Spleen (tissue), 13 donors: ENCODE data around the gene BCKDK. TPM values are rescaled to one million over a fixed set of nuclear protein-coding genes. Genes with fewer than 3 reads are reported as not detected.

Experiments used
- DNase-seq: peaks from one replicate; pipeline ENCODE4 v3.0.0-alpha.2; 2020
- H3K27ac ChIP-seq, 8 donors: fragments of 200-600 bp; sonication (generic) in 7 of 8; 1 replicate in 4 of 8; 2 replicates in 4 of 8; pipeline versions ENCODE4 v1.5.0 to v1.8.0; 2016 to 2021; ENCODE audit warnings: inconsistent platforms in 4 of 8, mild to moderate bottlenecking in 4 of 8, moderate library complexity in 1 of 8
- H3K27me3 ChIP-seq, 7 donors: fragments of 200-600 bp; sonication (generic) in 6 of 7; replicated peaks in 1 of 7; 1 replicate in 4 of 7; 2 replicates in 3 of 7; pipeline versions ENCODE4 v1.5.0 to v1.8.0; 2016 to 2021; ENCODE audit warnings: inconsistent platforms in 3 of 7, mild to moderate bottlenecking in 1 of 7
- H3K36me3 ChIP-seq, 6 donors: fragments of 200-600 bp; sonication (generic) in 5 of 6; 1 replicate in 4 of 6; 2 replicates in 2 of 6; pipeline versions ENCODE4 v1.5.0 to v1.8.0; 2016 to 2021; ENCODE audit warnings: inconsistent platforms in 2 of 6
- H3K4me1 ChIP-seq, 6 donors: fragments of 200-600 bp; sonication (generic) in 5 of 6; 1 replicate in 3 of 6; 2 replicates in 3 of 6; pipeline versions ENCODE4 v1.5.0 to v1.8.0; 2016 to 2021; ENCODE audit warnings: inconsistent platforms in 3 of 6
- H3K4me3 ChIP-seq, 8 donors: fragments of 200-600 bp; sonication (generic) in 7 of 8; 1 replicate in 4 of 8; 2 replicates in 4 of 8; pipeline versions ENCODE4 v1.5.0 to v1.8.0; 2016 to 2021; ENCODE audit warnings: inconsistent platforms in 4 of 8, mild to moderate bottlenecking in 4 of 8, moderate library complexity in 2 of 8
- H3K9me3 ChIP-seq, 8 donors: fragments of 200-600 bp; sonication (generic) in 7 of 8; 1 replicate in 4 of 8; 2 replicates in 4 of 8; pipeline versions ENCODE4 v1.5.0 to v1.8.0; 2016 to 2021; ENCODE audit warnings: inconsistent platforms in 4 of 8
- POLR2A ChIP-seq, 3 donors: fragments of 450-650 bp; IDR thresholded peaks; one replicate each; pipeline ENCODE4 v1.5.1; 2017; ENCODE audit warnings: antibody characterized with exemption in 3 of 3, mild to moderate bottlenecking in 1 of 3
- POLR2AphosphoS5 ChIP-seq, 3 donors: sonication (generic); formaldehyde crosslinking; IDR thresholded peaks; one replicate each; pipeline ENCODE4 v1.5.1; 2017; ENCODE audit warnings: antibody characterized with exemption in 3 of 3
- WGBS, 5 donors: extraction: QIAGEN DNeasy Blood & Tissue Kit in 3 of 5; methylation state at CpG; one replicate each; pipeline versions ENCODE4 v1.1.5 to v1.1.7; 2013 to 2018; 5-methylcytosine and 5-hydroxymethylcytosine counted together
- intact Hi-C: fragments of 100-400 bp; cut with DNase I; formaldehyde crosslinking; loops from one replicate; pipeline ENCODE4 v1.15.0; 2023; ENCODE audit warnings: low total_unique reads
- long read RNA-seq, 2 donors: transcript quantifications; one replicate each; lab custom pipeline, GENCODE V29; 2026
- polyA plus RNA-seq, 3 donors: library from polyadenylated mRNA; stranded (reverse); fragments of 200-250 nt; gene quantifications; one replicate each; pipeline ENCODE4 v1.2.1, GENCODE V29; 2013
- total RNA-seq, 7 donors: library from RNA; depleted of rRNA in 3 of 7; stranded (reverse); fragments of >200 nt in 3 of 7; fragmentation: NEBNext Ultra II Directional in 4 of 7; extraction: Animal tissue kit (Norgen Biotek cat#: 25700) in 4 of 7; gene quantifications; one replicate each; pipeline versions ENCODE4 v1.1.0 to v1.2.1, GENCODE V29; 2016 to 2021
- TF ChIP-seq, protein P1 (sequence below), 11 experiments: fragments of 200-600 bp in 7 of 11; fragments of 450-650 bp in 4 of 11; sonication (generic) in 4 of 11; IDR thresholded peaks in 8 of 11; conservative IDR thresholded peaks in 3 of 11; 1 replicate in 7 of 11; 2 replicates in 4 of 11; pipeline versions ENCODE4 v1.4.0 to v1.8.0; 2016 to 2021; ENCODE audit warnings: antibody characterized with exemption in 11 of 11, inconsistent platforms in 4 of 11, mild to moderate bottlenecking in 1 of 11
- donor health status: healthy with polysubstance abuse.
- donor health status: DM: no; HTN: no; CAD: no; lungs with moderate emphysema.
- donor health status: DM: no; HTN: no; CAD: no.
- donor health status: Bipolar disorder and iron deficiency.
- donor health status: healthy.
- donor health status: DM: no; HTN: no; CAD: no.
- donor health status: DM: yes; HTN: yes; CAD: no.

BCKDK gene
- total RNA-seq, result 10 to 100 TPM; 36.9 to 55.7 (median 40.2) TPM
- 10 to 100 TPM; 15.0 to 27.5 (median 17.4) TPM for polyA plus RNA-seq
- long read RNA-seq, donor 1, transcript BCKDK-201 (12 exons, 2,128 nt), result major isoform, 9 of 13 reads
- long read RNA-seq, donor 1, partial matches to known transcripts, result 0 of 13 reads
- long read RNA-seq, donor 1, other reads (novel, unspliced or antisense), result 0 of 13 reads
- long read RNA-seq, donor 2, partial matches to known transcripts, result 0 of 5 reads
- long read RNA-seq, donor 2, other reads (novel, unspliced or antisense), result 0 of 5 reads

DNA sequence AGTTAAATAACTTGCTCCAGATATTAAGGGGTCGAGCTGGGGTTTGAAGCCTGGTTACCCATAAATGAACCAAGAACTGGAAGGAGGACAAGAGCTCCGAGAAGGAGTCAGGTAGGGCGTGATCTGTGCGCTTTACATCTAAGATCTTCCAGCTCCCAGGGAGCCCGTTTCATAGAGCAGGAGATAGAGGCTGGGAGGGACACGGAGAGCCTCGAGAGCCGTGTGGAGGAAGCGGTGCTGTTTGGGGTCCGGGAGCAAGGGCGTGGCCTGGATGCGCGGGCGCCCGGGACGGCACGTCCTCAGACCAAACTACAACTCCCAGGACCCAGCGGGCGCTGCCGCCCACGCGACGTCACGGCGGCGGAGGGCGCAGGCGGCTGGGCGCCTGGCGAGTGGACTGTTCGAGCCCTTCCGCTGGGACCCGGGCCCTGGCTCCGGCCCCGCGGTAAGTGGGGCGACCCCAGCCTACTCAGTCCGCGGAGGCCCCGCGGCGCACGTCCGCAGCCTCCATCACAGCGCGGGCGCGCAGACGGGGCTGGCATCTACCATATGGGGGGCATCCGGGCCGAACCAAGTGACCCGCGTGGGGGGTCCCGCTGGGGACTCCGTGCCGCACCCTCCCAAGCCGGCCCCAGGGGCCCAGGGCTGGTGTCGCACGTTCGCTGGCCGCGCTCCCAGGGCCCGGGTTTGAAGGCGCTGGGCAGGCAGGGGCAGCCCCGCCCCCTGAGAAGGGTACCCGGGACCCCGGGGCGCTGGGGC is at the start of gene BCKDK:
TSS of gene BCKDK (plus strand) at position 352 of the 759 bp plus-strand sequence. CDS start 838 bp downstream, outside the sequence.
- peak; percentile 95 for DNase-seq
- H3K9me3 ChIP-seq, result no peaks in the 10 kb centered on the region
- no peaks in the 10 kb centered on the region for H3K27me3 ChIP-seq
- TF ChIP-seq, protein P1, sequence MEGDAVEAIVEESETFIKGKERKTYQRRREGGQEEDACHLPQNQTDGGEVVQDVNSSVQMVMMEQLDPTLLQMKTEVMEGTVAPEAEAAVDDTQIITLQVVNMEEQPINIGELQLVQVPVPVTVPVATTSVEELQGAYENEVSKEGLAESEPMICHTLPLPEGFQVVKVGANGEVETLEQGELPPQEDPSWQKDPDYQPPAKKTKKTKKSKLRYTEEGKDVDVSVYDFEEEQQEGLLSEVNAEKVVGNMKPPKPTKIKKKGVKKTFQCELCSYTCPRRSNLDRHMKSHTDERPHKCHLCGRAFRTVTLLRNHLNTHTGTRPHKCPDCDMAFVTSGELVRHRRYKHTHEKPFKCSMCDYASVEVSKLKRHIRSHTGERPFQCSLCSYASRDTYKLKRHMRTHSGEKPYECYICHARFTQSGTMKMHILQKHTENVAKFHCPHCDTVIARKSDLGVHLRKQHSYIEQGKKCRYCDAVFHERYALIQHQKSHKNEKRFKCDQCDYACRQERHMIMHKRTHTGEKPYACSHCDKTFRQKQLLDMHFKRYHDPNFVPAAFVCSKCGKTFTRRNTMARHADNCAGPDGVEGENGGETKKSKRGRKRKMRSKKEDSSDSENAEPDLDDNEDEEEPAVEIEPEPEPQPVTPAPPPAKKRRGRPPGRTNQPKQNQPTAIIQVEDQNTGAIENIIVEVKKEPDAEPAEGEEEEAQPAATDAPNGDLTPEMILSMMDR (IDR thresholded peaks at IDR 0.05 in 8 of 11, conservative IDR thresholded peaks at IDR 0.05 in 3 of 11), result no peak
- peak; percentile 91 to 92 (median 91) for TF ChIP-seq POLR2AphosphoS5 (IDR thresholded peaks at IDR 0.05)
- no peak for TF ChIP-seq POLR2A (IDR thresholded peaks at IDR 0.05)
- H3K27ac ChIP-seq, result peak within 1 kb of the TSS; percentile 84 to 96 (median 88)
- intact Hi-C loops, result no loop called here
- H3K36me3 ChIP-seq, result peaks cover 0 to 42% (median 37%) of the 10 kb centered on the region in 6 donors
- 4 to 14% (median 5%) methylated on average over 17 to 68 of the region's 68 CpGs for WGBS, 5 donors
- peaks cover 11 to 58% (median 40%) of the 10 kb centered on the region in 6 donors for H3K4me1 ChIP-seq
- H3K4me3 ChIP-seq, result peak within 1 kb of the TSS; percentile 75 to 97 (median 86)

DNA sequence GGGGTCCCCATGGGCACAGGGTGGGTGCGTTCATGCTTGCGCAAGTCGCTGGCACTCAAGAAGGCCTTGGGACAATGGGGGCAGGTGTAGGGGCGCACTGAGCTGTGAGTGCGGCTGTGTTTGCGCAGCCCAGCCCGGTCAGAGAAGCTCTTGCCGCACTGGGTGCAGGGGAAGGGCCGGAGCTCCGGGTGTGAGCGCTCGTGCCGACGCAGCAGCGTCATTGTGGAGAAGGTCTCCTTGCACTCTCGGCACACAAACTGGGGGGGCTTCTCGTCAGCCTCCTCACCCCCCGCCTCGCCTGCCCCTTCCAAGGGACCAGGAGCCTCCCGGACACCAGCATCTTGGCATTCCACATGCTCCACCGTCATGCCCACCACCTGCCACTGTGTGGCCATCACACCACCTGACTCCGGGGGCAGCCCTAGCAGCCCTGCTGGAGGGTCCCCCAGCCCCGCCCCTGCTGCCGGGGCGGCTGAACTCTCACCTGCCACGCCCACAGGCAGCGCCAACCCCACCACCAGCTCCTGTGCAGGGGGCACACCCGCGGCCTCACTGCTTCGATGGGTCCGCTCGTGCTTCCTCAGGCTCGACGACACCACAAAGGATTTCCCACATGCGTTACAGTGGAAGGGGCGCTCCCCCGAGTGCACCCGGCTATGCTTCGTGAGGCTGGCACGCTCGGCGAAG is 46.9 kb upstream of the BCKDK start:
- WGBS, 5 donors, result 85 to 97% (median 95%) methylated on average over 4 to 42 of the region's 42 CpGs
- intact Hi-C loops, result no loop called here
- Histone ChIP-seq H3K4me1 (peaks cover 0 to 46% (median 23%) of the 10 kb centered on the region in 6 donors), H3K27me3 (no peaks in the 10 kb centered on the region), H3K36me3 (peaks cover 0 to 66% (median 29%) of the 10 kb centered on the region in 6 donors), H3K4me3 (no peak overlapping the region), H3K27ac (no peak overlapping the region), H3K9me3 (no peaks in the 10 kb centered on the region)
- DNase-seq, result no peak
- TF ChIP-seq, protein P1 (IDR thresholded peaks at IDR 0.05 in 8 of 11, conservative IDR thresholded peaks at IDR 0.05 in 3 of 11), result no peak
- TF ChIP-seq POLR2AphosphoS5 (IDR thresholded peaks at IDR 0.05), result no peak
- TF ChIP-seq POLR2A (IDR thresholded peaks at IDR 0.05), result no peak

DNA sequence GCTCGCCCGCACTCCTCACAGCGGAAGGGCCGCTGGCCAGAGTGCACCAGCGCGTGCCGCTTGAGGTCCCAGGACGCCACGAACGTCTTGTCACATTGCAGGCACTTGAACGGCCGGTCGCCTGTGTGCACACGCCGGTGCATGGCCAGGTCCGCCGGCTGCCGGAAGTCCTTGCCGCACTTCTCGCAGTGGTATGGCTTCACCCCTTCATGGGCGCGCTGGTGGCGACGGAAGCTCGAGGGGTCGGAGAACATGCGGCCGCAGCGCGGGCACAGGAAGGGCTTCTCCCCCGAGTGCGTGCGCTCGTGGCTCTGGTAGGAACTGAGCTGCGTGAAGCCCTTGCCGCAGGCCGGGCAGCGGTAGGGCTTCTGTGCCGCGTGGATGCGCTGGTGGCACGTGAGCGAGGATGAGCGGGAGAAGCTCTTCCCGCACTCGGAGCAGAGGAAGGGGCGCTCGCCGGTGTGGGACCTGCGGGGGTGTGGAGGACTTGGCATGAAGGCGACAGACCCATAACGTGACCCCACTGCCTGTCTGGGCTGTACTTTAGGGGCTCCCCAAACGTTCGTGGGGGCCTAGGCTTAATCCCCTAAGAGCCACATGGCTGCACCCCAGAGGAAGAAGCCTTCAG is 46.3 kb upstream of the BCKDK start:
- TF ChIP-seq, protein P1 (IDR thresholded peaks at IDR 0.05 in 8 of 11, conservative IDR thresholded peaks at IDR 0.05 in 3 of 11), result no peak
- TF ChIP-seq POLR2A (IDR thresholded peaks at IDR 0.05) (no peak), POLR2AphosphoS5 (IDR thresholded peaks at IDR 0.05) (peak in 2 of 3 donors; percentile 17 to 37)
- Histone ChIP-seq H3K36me3 (peaks cover 0 to 66% (median 29%) of the 10 kb centered on the region in 6 donors), H3K4me1 (peaks cover 0 to 53% (median 23%) of the 10 kb centered on the region in 6 donors), H3K9me3 (no peaks in the 10 kb centered on the region), H3K4me3 (no peak overlapping the region), H3K27ac (no peak overlapping the region), H3K27me3 (no peaks in the 10 kb centered on the region)
- intact Hi-C loops, result no loop called here
- DNase-seq, result no peak
- 95 to 98% (median 97%) methylated on average over 47 to 54 of the region's 54 CpGs for WGBS, 5 donors
